CD4-positive, CD25-positive, alpha-beta regulatory T cell (primary cell): ENCODE data around the gene FYN. TPM values are rescaled to one million over a fixed set of nuclear protein-coding genes. Genes with fewer than 3 reads are reported as not detected.
A peak's percentile ranks its signal among the peaks of the same experiment; 100 is the strongest.
"Not testable (repeated sequence)": the region's sequence is repeated elsewhere in the genome, so short reads cannot be mapped to it uniquely, and the experiment has no call there.

Source experiments
- ATAC-seq, 2 donors: fragments of 150-1000 bp; cut with Tn5 transposase; one replicate each; pipeline ENCODE4 v1.10.0; 2021; ENCODE audit warnings: low read depth in 2 of 2, moderate number of reproducible peaks in 2 of 2, moderate library complexity in 1 of 2
- DNase-seq, 3 donors: peaks; one replicate each; pipeline versions ENCODE4 v3.0.0 to v3.0.0-alpha.2; 2012 to 2022; ENCODE audit warnings: mixed read lengths in 1 of 3
- H3K27ac ChIP-seq: one replicate; pipeline ENCODE4 v1.7.0; 2013; ENCODE audit warnings: mild to moderate bottlenecking, low read length; ENCODE audit not compliant: insufficient read depth, poor library complexity, severe bottlenecking
- H3K27me3 ChIP-seq: one replicate; pipeline ENCODE4 v1.7.0; 2013; ENCODE audit warnings: low read length; ENCODE audit not compliant: control insufficient read depth, insufficient read depth
- H3K36me3 ChIP-seq: one replicate; pipeline ENCODE4 v1.7.0; 2013; ENCODE audit warnings: mild to moderate bottlenecking, low read length, moderate library complexity; ENCODE audit not compliant: control insufficient read depth, insufficient read depth
- H3K4me1 ChIP-seq: 2 replicates; pipeline ENCODE4 v1.7.0; 2013; ENCODE audit warnings: mild to moderate bottlenecking, low read length; ENCODE audit not compliant: insufficient read depth, control insufficient read depth, poor library complexity, severe bottlenecking
- H3K4me3 ChIP-seq: one replicate; pipeline ENCODE4 v1.7.0; 2013; ENCODE audit warnings: low read depth, mild to moderate bottlenecking, low read length, moderate library complexity
- H3K9me3 ChIP-seq, 2 experiments: 1 replicate in 1 of 2; 2 replicates in 1 of 2; pipeline ENCODE4 v1.7.0; 2013; ENCODE audit warnings: low read length in 2 of 2, mild to moderate bottlenecking in 1 of 2, moderate library complexity in 1 of 2; ENCODE audit not compliant: control insufficient read depth in 2 of 2
- H3K27ac Mint-ChIP-seq, 3 donors: one replicate each; pipeline ENCODE4 v1.8.0; 2020 to 2022; ENCODE audit warnings: mild to moderate bottlenecking in 3 of 3, mixed read lengths in 3 of 3, moderate library complexity in 2 of 3
- H3K27me3 Mint-ChIP-seq: one replicate; pipeline ENCODE4 v1.8.0; 2022; ENCODE audit warnings: mild to moderate bottlenecking, mixed read lengths
- H3K36me3 Mint-ChIP-seq: one replicate; pipeline ENCODE4 v1.8.0; 2020; ENCODE audit warnings: mixed read lengths
- H3K4me1 Mint-ChIP-seq, 4 donors: one replicate each; pipeline ENCODE4 v1.8.0; 2020 to 2022; ENCODE audit warnings: mixed read lengths in 4 of 4, mild to moderate bottlenecking in 1 of 4
- H3K4me3 Mint-ChIP-seq, 4 donors: one replicate each; pipeline ENCODE4 v1.8.0; 2020 to 2022; ENCODE audit warnings: mild to moderate bottlenecking in 4 of 4, mixed read lengths in 4 of 4, moderate library complexity in 3 of 4
- H3K9me3 Mint-ChIP-seq, 7 donors: one replicate each; pipeline ENCODE4 v1.8.0; 2020 to 2022; ENCODE audit warnings: mixed read lengths in 7 of 7, mild to moderate bottlenecking in 3 of 7, moderate library complexity in 2 of 7
- polyA plus RNA-seq, 4 donors: library from polyadenylated mRNA; unstranded; fragments of 300-500 nt; fragmentation: Illumina TruSeq; gene quantifications; one replicate each; pipeline ENCODE4 v1.2.3, GENCODE V29; 2021
- total RNA-seq: library from RNA; stranded (reverse); gene quantifications from one replicate; pipeline ENCODE4 v1.2.3, GENCODE V29; 2022

The FYN gene
- total and polyA plus RNA-seq, 5 donors from 2014 or later = 267 to 592 (median 295) TPM

- peak overlapping the region; percentile 66 for H3K4me3 ChIP-seq
- no peaks in the 10 kb centered on the region for H3K9me3 ChIP-seq
- peak in 1 of 2 donors; percentile 2 for ATAC-seq
- peak overlapping the region; percentile 86 for H3K27ac ChIP-seq
- DNase-seq = peak in 2 of 3 donors; percentile 40 to 73
- peak overlapping the region in 2 of 3 donors; percentile 93 to 96 for H3K27ac Mint-ChIP-seq
- peak overlapping the region; percentile 67 to 72 (median 69) for H3K4me3 Mint-ChIP-seq
- H3K4me1 ChIP-seq = peaks cover 87% of the 10 kb centered on the region
- no peaks in the 10 kb centered on the region for H3K27me3 ChIP-seq
- no peaks in the 10 kb centered on the region for H3K27me3 Mint-ChIP-seq
- no peaks in the 10 kb centered on the region for H3K36me3 ChIP-seq
- peaks cover 38 to 78% (median 53%) of the 10 kb centered on the region in 4 donors for H3K4me1 Mint-ChIP-seq
- H3K36me3 Mint-ChIP-seq = peaks cover 5% of the 10 kb centered on the region
- H3K9me3 Mint-ChIP-seq = no peaks in the 10 kb centered on the region
These were observed 36.2 kb downstream of the FYN start for GRCh38 chr6:111837007-111837406.

- H3K27ac Mint-ChIP-seq = peak overlapping the region in 2 of 3 donors; percentile 76 to 96
- no peaks in the 10 kb centered on the region for H3K9me3 Mint-ChIP-seq
- DNase-seq (no peak), ATAC-seq (no peak)
- H3K4me1 Mint-ChIP-seq = peaks cover 49 to 82% (median 63%) of the 10 kb centered on the region in 4 donors
- Histone ChIP-seq H3K27me3 (no peaks in the 10 kb centered on the region), H3K27ac (peak overlapping the region; percentile 86), H3K36me3 (no peaks in the 10 kb centered on the region), H3K4me3 (peak overlapping the region; percentile 9), H3K9me3 (no peaks in the 10 kb centered on the region), H3K4me1 (peaks cover 75% of the 10 kb centered on the region)
- no peaks in the 10 kb centered on the region for H3K27me3 Mint-ChIP-seq
- peak overlapping the region in 3 of 4 donors; percentile 33 to 52 (median 51) for H3K4me3 Mint-ChIP-seq
- H3K36me3 Mint-ChIP-seq = peaks cover 10% of the 10 kb centered on the region
These were observed 37.4 kb downstream of the FYN start for GRCh38 chr6:111835807-111836206.

GRCh38 chr6:111835398-111835797 is 37.9 kb downstream of the FYN start:
- peak overlapping the region in 2 of 3 donors; percentile 76 to 96 for H3K27ac Mint-ChIP-seq
- peaks cover 71% of the 10 kb centered on the region for H3K4me1 ChIP-seq
- not testable (repeated sequence) for H3K27me3 Mint-ChIP-seq, DNase-seq, H3K9me3 Mint-ChIP-seq, H3K9me3 ChIP-seq, H3K27me3 ChIP-seq, ATAC-seq, H3K4me3 ChIP-seq, H3K36me3 ChIP-seq
- H3K4me1 Mint-ChIP-seq = peaks cover 52 to 82% (median 67%) of the 10 kb centered on the region in 4 donors
- peaks cover 14% of the 10 kb centered on the region for H3K36me3 Mint-ChIP-seq
- H3K27ac ChIP-seq = peak overlapping the region; percentile 86
- H3K4me3 Mint-ChIP-seq = peak overlapping the region in 3 of 4 donors; percentile 1 to 52 (median 51)

GRCh38 chr6:111834356-111834755 is 38.9 kb downstream of the FYN start:
- no peaks in the 10 kb centered on the region for H3K27me3 ChIP-seq
- peaks cover 68% of the 10 kb centered on the region for H3K4me1 ChIP-seq
- no peaks in the 10 kb centered on the region for H3K9me3 ChIP-seq
- Mint-ChIP-seq H3K27ac (peak overlapping the region in 1 of 3 donors; percentile 39), H3K4me3 (no peak overlapping the region), H3K4me1 (peaks cover 52 to 81% (median 73%) of the 10 kb centered on the region in 4 donors), H3K36me3 (peaks cover 19% of the 10 kb centered on the region), H3K27me3 (no peaks in the 10 kb centered on the region), H3K9me3 (no peaks in the 10 kb centered on the region)
- DNase-seq (no peak), ATAC-seq (no peak)
- H3K4me3 ChIP-seq = no peak overlapping the region
- H3K36me3 ChIP-seq = peaks cover 6% of the 10 kb centered on the region
- H3K27ac ChIP-seq = no peak overlapping the region

GRCh38 chr6:111832833-111833418 is 40.3 kb downstream of the FYN start:
- Histone ChIP-seq H3K4me1 (peaks cover 53% of the 10 kb centered on the region), H3K36me3 (peaks cover 18% of the 10 kb centered on the region), H3K27ac (peak overlapping the region; percentile 49), H3K9me3 (no peaks in the 10 kb centered on the region), H3K4me3 (peak overlapping the region; percentile 63), H3K27me3 (no peaks in the 10 kb centered on the region)
- ATAC-seq (no peak), DNase-seq (no peak)
- H3K4me1 Mint-ChIP-seq = peaks cover 39 to 83% (median 75%) of the 10 kb centered on the region in 4 donors
- peak overlapping the region; percentile 26 to 82 (median 63) for H3K4me3 Mint-ChIP-seq
- no peaks in the 10 kb centered on the region for H3K27me3 Mint-ChIP-seq
- peak overlapping the region; percentile 11 to 33 (median 18) for H3K27ac Mint-ChIP-seq
- no peaks in the 10 kb centered on the region for H3K9me3 Mint-ChIP-seq
- H3K36me3 Mint-ChIP-seq = peaks cover 29% of the 10 kb centered on the region

GRCh38 chr6:111831408-111831807 is 41.8 kb downstream of the FYN start:
- Histone ChIP-seq H3K27me3 (no peaks in the 10 kb centered on the region), H3K4me3 (no peak overlapping the region), H3K36me3 (peaks cover 25% of the 10 kb centered on the region), H3K9me3 (no peaks in the 10 kb centered on the region), H3K4me1 (peaks cover 52% of the 10 kb centered on the region), H3K27ac (no peak overlapping the region)
- H3K27ac Mint-ChIP-seq = peak overlapping the region; percentile 17 to 49 (median 44)
- H3K4me3 Mint-ChIP-seq = peak overlapping the region in 2 of 4 donors; percentile 36 to 43
- H3K27me3 Mint-ChIP-seq = no peaks in the 10 kb centered on the region
- peaks cover 29 to 95% (median 71%) of the 10 kb centered on the region in 4 donors for H3K4me1 Mint-ChIP-seq
- no peaks in the 10 kb centered on the region for H3K9me3 Mint-ChIP-seq
- peaks cover 29% of the 10 kb centered on the region for H3K36me3 Mint-ChIP-seq
- DNase-seq = no peak
- no peak for ATAC-seq

- Histone ChIP-seq H3K36me3 (peaks cover 25% of the 10 kb centered on the region), H3K9me3 (no peaks in the 10 kb centered on the region), H3K4me1 (peaks cover 58% of the 10 kb centered on the region), H3K27ac (no peak overlapping the region), H3K27me3 (no peaks in the 10 kb centered on the region), H3K4me3 (no peak overlapping the region)
- H3K4me3 Mint-ChIP-seq = peak overlapping the region in 2 of 4 donors; percentile 10 to 13
- H3K4me1 Mint-ChIP-seq = peaks cover 36 to 95% (median 74%) of the 10 kb centered on the region in 4 donors
- H3K27me3 Mint-ChIP-seq = no peaks in the 10 kb centered on the region
- no peaks in the 10 kb centered on the region for H3K9me3 Mint-ChIP-seq
- peaks cover 24% of the 10 kb centered on the region for H3K36me3 Mint-ChIP-seq
- DNase-seq (no peak), ATAC-seq (no peak)
- peak overlapping the region; percentile 64 to 69 (median 65) for H3K27ac Mint-ChIP-seq
These were observed 43.3 kb downstream of the FYN start for GRCh38 chr6:111829998-111830397.

GRCh38 chr6:111829581-111829980 is 43.7 kb downstream of the FYN start:
- Mint-ChIP-seq H3K27ac (peak overlapping the region; percentile 38 to 69 (median 67)), H3K27me3 (no peaks in the 10 kb centered on the region)

More at GRCh38 chr6:111829581-111829980, 43.7 kb downstream of the FYN start:
- no peak for ATAC-seq
- peaks cover 37 to 95% (median 74%) of the 10 kb centered on the region in 4 donors for H3K4me1 Mint-ChIP-seq
- Histone ChIP-seq H3K27ac (no peak overlapping the region), H3K36me3 (peaks cover 25% of the 10 kb centered on the region), H3K9me3 (no peaks in the 10 kb centered on the region), H3K4me1 (peaks cover 58% of the 10 kb centered on the region), H3K27me3 (no peaks in the 10 kb centered on the region), H3K4me3 (no peak overlapping the region)
- no peak for DNase-seq
- H3K4me3 Mint-ChIP-seq = no peak overlapping the region
- H3K36me3 Mint-ChIP-seq = peaks cover 24% of the 10 kb centered on the region
- no peaks in the 10 kb centered on the region for H3K9me3 Mint-ChIP-seq
